ENCODE results near the gene MTMR2. TPM values are rescaled to one million over a fixed set of nuclear protein-coding genes. Genes with fewer than 3 reads are reported as not detected.

Gene MTMR2
- total and polyA plus RNA-seq, 2 experiments from 2014 or later, result 22.9 to 36.6 TPM

DNA sequence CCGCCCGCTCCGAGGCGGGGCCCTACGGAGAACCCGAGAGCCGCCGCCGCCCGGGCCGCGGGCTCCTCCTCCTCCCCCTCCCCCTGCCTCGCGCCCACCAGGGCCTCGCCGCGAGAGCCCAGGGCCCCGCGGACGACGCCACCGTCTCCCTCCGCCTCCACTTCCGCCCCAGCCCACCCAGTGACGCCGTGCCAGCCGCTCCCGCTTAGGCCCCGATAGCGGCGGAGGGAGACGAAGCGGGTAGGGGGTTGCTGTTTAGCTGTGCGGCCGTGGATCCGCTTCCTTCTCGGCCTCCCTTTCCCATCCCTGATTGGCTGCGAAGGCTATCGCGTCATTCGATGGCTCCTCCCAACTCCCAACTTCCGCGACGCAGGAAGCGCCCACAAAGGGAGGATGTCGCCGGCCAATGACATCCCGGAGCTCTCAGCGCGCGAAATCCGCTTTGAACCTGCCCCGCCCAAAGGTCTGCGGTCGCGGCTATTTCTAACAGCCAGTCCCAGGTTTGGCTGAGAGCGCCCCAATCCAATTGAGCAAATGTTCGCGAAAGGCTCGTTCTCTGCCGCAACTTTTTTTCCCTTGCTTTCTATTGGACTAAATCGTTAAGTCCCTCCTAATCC, 134.3 kb downstream of the MTMR2 start, which contains the start of gene FAM76B:
TSS of gene FAM76B (minus strand) at position 277 of the 617 bp plus-strand sequence. CDS start 304 bp downstream, outside the sequence.
- no peaks in the 10 kb centered on the region for H4K20me1 ChIP-seq (ENCODE audit: insufficient read depth, poor library complexity, severe bottlenecking)
- peaks cover 63% of the 10 kb centered on the region for H3K79me2 ChIP-seq
- TF ChIP-seq EZH2 (IDR thresholded peaks at IDR 0.05; ENCODE audit: borderline replicate concordance), result no peak
- no peak for TF ChIP-seq EZH2phosphoT487 (IDR thresholded peaks at IDR 0.05; ENCODE audit: low read depth, severe bottlenecking, unreplicated experiment)
- no peak for TF ChIP-seq CTCF (IDR thresholded peaks at IDR 0.05; ENCODE audit: poor library complexity)
- H2AFZ ChIP-seq, result peak within 1 kb of the TSS; percentile 81
- peak within 1 kb of the TSS; percentile 94 for H3K4me2 ChIP-seq
- H3K36me3 ChIP-seq (replicated peaks; ENCODE audit: insufficient read depth, low read depth), result no peaks in the 10 kb centered on the region
- peak; percentile 99 for DNase-seq (ENCODE audit: low spot score)
- no peaks in the 10 kb centered on the region for H3K9me2 ChIP-seq (replicated peaks; ENCODE audit: insufficient read depth)
- no peaks in the 10 kb centered on the region for H3K27me3 ChIP-seq
- peak within 1 kb of the TSS; percentile 84 for H3K4me3 ChIP-seq
- H3K27ac ChIP-seq, result peak within 1 kb of the TSS; percentile 98
- H3K9me3 ChIP-seq (ENCODE audit: low read depth), result no peaks in the 10 kb centered on the region
- under 1% methylated on average over 38 of the region's 62 CpGs for WGBS (ENCODE audit: low lambda C conversion rate, missing lambda C conversion rate)
- peaks cover 7% of the 10 kb centered on the region for H3K4me1 ChIP-seq (ENCODE audit: insufficient read depth)

- H3K4me1 ChIP-seq (ENCODE audit: insufficient read depth), result peaks cover 7% of the 10 kb centered on the region
- peak overlapping the region; percentile 81 for H2AFZ ChIP-seq
- H3K4me3 ChIP-seq, result peak overlapping the region; percentile 84
- peak overlapping the region; percentile 98 for H3K27ac ChIP-seq
- H3K36me3 ChIP-seq (replicated peaks; ENCODE audit: insufficient read depth, low read depth), result no peaks in the 10 kb centered on the region
- DNase-seq (ENCODE audit: low spot score), result peak; percentile 71
- H3K4me2 ChIP-seq, result peak overlapping the region; percentile 80
- H3K9me2 ChIP-seq (replicated peaks; ENCODE audit: insufficient read depth), result no peaks in the 10 kb centered on the region
- no peaks in the 10 kb centered on the region for H4K20me1 ChIP-seq (ENCODE audit: insufficient read depth, poor library complexity, severe bottlenecking)
- TF ChIP-seq CTCF (IDR thresholded peaks at IDR 0.05; ENCODE audit: poor library complexity) (peak; percentile 29), EZH2phosphoT487 (IDR thresholded peaks at IDR 0.05; ENCODE audit: low read depth, severe bottlenecking, unreplicated experiment) (no peak)
- no peaks in the 10 kb centered on the region for H3K27me3 ChIP-seq
- under 1% methylated on average over 20 of the region's 34 CpGs for WGBS (ENCODE audit: low lambda C conversion rate, missing lambda C conversion rate)
- peaks cover 57% of the 10 kb centered on the region for H3K79me2 ChIP-seq
- H3K9me3 ChIP-seq (ENCODE audit: low read depth), result no peaks in the 10 kb centered on the region
These were observed 134.9 kb downstream of the MTMR2 start for GRCh38 chr11:95788921-95789505.

Small RNAs within 50 kb of the gene (small RNA-seq; reads per million reads assigned to genes)
- 0.09 reads per million for gene RNA5SP345

Other genes starting within 250 kb of the MTMR2 start
- gene FAM76B, start 134.3 kb downstream of the MTMR2 start, total RNA-seq, result 20.2 and 32.0 TPM in 2 replicates
- gene FAM76B, start 134.3 kb downstream of the MTMR2 start, polyA plus RNA-seq, result 15.6 and 20.2 TPM in 2 replicates
- 48.8 and 52.3 TPM in 2 replicates for gene CEP57, start 133.6 kb downstream of the MTMR2 start, total RNA-seq
- gene CEP57, start 133.6 kb downstream of the MTMR2 start, polyA plus RNA-seq, result 36.8 and 40.5 TPM in 2 replicates

All from hepatocyte (in vitro differentiated cells).